Measurements from ENCODE around the gene CHD2.
A peak's percentile ranks its signal among the peaks of the same experiment; 100 is the strongest.

The CHD2 gene

DNA sequence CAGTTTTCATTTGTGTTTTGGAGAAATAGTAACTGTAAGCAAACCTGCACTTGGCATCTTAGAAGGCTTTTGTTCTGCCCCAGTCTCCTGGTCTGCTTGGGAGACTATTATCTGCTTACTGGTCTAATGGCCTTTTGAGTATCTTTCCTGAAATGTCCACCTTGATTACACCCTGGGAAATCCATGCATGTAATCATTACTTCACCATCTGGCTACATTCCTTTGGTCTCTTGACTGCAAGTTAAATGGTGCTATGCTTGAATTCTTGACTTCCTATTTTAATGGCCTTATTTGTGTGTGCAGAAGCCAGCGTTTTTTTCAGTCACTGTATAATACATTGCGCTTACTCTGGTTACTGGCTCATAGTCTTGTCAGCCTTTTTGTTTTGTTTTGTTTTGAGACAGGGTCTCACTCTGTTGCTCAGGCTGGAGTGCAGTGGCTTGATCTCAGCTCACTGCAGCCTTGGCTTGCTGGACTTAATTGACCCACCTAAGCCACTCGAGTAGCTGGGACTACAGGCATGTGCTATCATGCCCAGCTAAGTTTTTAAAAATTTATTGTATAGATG is 30.0 kb downstream of the CHD2 start:
- TF ChIP-seq, protein P1, sequence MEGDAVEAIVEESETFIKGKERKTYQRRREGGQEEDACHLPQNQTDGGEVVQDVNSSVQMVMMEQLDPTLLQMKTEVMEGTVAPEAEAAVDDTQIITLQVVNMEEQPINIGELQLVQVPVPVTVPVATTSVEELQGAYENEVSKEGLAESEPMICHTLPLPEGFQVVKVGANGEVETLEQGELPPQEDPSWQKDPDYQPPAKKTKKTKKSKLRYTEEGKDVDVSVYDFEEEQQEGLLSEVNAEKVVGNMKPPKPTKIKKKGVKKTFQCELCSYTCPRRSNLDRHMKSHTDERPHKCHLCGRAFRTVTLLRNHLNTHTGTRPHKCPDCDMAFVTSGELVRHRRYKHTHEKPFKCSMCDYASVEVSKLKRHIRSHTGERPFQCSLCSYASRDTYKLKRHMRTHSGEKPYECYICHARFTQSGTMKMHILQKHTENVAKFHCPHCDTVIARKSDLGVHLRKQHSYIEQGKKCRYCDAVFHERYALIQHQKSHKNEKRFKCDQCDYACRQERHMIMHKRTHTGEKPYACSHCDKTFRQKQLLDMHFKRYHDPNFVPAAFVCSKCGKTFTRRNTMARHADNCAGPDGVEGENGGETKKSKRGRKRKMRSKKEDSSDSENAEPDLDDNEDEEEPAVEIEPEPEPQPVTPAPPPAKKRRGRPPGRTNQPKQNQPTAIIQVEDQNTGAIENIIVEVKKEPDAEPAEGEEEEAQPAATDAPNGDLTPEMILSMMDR (IDR thresholded peaks at IDR 0.05; ENCODE audit: control insufficient read depth, insufficient read depth, low read depth, low read length, missing control alignments), result no peak
- DNase-seq (ENCODE audit: low read depth), result no peak
- no peak overlapping the region for H3K4me3 ChIP-seq (ENCODE audit: control insufficient read depth, low read depth, low read length)

DNA sequence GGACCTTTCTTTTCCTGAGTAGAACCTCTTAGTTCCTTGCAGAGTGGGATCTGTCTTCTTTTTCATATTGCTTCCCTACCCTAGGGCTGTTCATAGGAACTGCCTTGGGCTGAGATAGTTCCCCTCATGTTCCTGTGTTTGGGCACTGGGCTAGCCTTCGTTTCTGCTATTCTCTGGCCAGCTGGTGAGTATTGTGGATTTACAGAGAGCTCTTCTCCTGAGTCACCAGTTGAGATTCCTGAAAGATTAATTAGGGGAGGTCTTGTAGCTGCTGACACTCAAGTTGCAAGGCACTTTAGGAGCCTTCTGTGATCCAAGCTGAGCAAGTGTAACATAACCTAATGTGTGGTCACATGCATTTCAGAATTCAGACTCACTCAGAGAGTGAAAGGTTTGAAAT is 30.7 kb downstream of the CHD2 start:
- DNase-seq (ENCODE audit: low read depth), result peak; percentile 70
- H3K4me3 ChIP-seq (ENCODE audit: control insufficient read depth, low read depth, low read length), result no peak overlapping the region
- TF ChIP-seq, protein P1 (IDR thresholded peaks at IDR 0.05; ENCODE audit: control insufficient read depth, insufficient read depth, low read depth, low read length, missing control alignments), result no peak

DNA sequence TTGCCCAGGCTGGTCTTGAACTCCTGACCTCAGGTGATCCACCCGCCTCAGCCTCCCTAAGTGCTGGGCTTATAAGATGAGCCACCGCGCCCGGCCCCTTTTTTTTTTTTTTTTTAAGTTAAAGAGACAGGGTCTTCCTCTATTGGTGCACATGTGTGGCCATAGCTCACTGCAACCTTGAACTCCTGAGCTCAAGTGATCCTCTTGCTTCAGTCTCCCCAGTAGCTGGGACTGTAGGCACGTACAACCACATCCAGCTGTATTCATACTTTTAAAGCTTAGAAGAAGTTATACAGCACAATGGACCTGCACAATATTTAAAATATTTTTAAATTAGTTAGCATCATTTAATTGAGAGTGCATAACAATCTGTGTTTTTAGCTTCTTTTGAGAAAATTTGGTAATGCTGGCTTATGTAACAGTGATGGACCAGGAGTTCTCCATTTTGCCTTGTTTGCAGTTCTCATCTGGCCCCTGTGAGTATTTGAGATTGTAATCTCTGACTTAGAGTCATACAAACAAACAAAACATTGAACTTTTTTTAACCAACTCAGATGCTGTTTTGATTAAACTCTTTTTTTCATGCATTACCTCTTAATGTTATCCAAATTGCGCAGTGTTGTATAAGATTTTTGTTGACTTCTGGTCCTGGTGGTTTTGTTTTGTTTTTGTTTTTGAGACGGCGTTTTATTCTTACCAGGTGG is 33.0 kb downstream of the CHD2 start:
- no peak for DNase-seq (ENCODE audit: low read depth)
- no peak overlapping the region for H3K4me3 ChIP-seq (ENCODE audit: control insufficient read depth, low read depth, low read length)

DNA sequence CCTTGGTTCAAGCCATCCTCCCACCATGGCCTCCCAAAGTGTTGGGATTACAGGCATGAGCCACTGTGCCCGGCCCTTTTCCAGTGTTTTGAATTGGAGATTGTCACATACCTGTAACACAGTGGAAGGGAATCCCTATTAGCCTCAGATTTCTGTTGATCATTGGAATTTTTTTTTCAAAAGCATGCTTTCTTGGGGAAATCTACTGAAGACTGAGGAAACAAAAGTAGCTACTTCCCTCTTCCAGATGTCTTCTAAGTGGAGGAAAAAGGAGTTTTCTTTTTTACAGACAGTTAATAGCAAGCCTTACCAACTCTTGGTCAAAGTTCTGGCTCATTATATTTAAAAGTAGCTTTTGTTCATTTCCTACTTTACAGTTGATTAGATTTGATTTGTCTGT is 33.7 kb downstream of the CHD2 start:
- DNase-seq (ENCODE audit: low read depth), result no peak
- H3K4me3 ChIP-seq (ENCODE audit: control insufficient read depth, low read depth, low read length), result no peak overlapping the region
- TF ChIP-seq, protein P1 (IDR thresholded peaks at IDR 0.05; ENCODE audit: control insufficient read depth, insufficient read depth, low read depth, low read length, missing control alignments), result no peak

More for the DNA sequence above, 33.0 kb downstream of the CHD2 start:
- TF ChIP-seq, protein P1 (IDR thresholded peaks at IDR 0.05; ENCODE audit: control insufficient read depth, insufficient read depth, low read depth, low read length, missing control alignments), result no peak

DNA sequence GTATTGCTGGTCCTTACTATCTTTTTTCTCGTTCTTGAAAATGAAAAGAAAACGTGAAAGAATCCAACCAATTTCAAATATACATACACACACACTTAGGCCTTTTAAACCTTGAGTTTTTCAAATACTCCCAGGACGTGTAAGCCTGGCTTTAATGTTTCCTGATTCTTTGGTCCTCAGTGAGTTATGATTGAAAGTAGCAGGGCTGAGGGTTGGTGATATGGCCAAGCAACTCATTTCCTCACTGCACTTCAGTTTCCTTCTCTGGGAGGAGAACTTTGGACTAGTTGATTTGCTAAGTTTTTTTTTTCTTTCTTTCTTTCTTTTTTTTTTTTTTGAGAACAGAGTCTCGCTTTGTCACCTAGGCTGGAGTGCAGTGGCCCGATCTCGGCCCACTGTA is 34.6 kb downstream of the CHD2 start:
- TF ChIP-seq, protein P1 (IDR thresholded peaks at IDR 0.05; ENCODE audit: control insufficient read depth, insufficient read depth, low read depth, low read length, missing control alignments), result no peak
- H3K4me3 ChIP-seq (ENCODE audit: control insufficient read depth, low read depth, low read length), result no peak overlapping the region
- no peak for DNase-seq (ENCODE audit: low read depth)

DNA sequence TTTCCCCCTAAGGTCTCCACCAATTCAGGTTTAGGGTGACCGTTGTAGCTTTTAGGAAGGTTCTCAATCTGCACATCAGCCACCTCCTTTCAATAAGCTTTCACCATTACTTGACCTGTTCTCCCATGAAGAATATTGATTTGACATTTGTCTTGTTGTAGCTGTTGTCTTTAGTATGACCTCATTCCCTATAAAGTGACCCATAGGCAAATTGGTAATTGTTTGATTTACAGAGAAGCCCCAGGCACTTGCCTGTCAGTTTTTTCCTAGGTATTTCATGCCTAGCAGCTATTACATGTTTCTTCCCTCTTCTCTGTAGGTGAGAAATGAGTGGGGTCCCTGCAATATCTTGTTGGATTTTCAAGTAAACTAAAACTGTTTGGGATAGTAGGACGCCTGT is 36.0 kb downstream of the CHD2 start:
- TF ChIP-seq, protein P1 (IDR thresholded peaks at IDR 0.05; ENCODE audit: control insufficient read depth, insufficient read depth, low read depth, low read length, missing control alignments), result no peak
- no peak for DNase-seq (ENCODE audit: low read depth)
- H3K4me3 ChIP-seq (ENCODE audit: control insufficient read depth, low read depth, low read length), result no peak overlapping the region
